GM18502 (cell line): ENCODE results near the gene NDE1.
"Not testable (repeated sequence)": the region's sequence is repeated elsewhere in the genome, so short reads cannot be mapped to it uniquely, and the experiment has no call there.

Experiments used
- ATAC-seq: cut with Tn5 transposase; IDR thresholded peaks from one replicate; pipeline ENCODE4 v1.9.1; 2021; ENCODE audit warnings: mild to moderate bottlenecking; ENCODE audit not compliant: unreplicated experiment, poor library complexity

NDE1 gene

GRCh38 chr16:15727697-15728096 is 77.7 kb downstream of the NDE1 start:
- not testable (repeated sequence) for ATAC-seq

GRCh38 chr16:15729152-15729551 is 79.1 kb downstream of the NDE1 start:
- no peak for ATAC-seq

GRCh38 chr16:15732416-15732815 is 82.4 kb downstream of the NDE1 start:
- ATAC-seq: no peak

- ATAC-seq: no peak
Measured at GRCh38 chr16:15735610-15736009, 85.6 kb downstream of the NDE1 start.

GRCh38 chr16:15736529-15736928 is 86.5 kb downstream of the NDE1 start:
- ATAC-seq: no peak

GRCh38 chr16:15737140-15737644 is 87.1 kb downstream of the NDE1 start:
- ATAC-seq: no peak

GRCh38 chr16:15739464-15739863 is 89.4 kb downstream of the NDE1 start:
- ATAC-seq: no peak

- no peak for ATAC-seq
Measured at GRCh38 chr16:15739950-15740349, 89.9 kb downstream of the NDE1 start.

GRCh38 chr16:15741207-15741871 is 91.3 kb downstream of the NDE1 start:
- no peak for ATAC-seq

GRCh38 chr16:15742716-15743115 is 92.7 kb downstream of the NDE1 start:
- no peak for ATAC-seq

- ATAC-seq: no peak
Measured at GRCh38 chr16:15743657-15744056, 93.6 kb downstream of the NDE1 start.

- no peak for ATAC-seq
Measured at GRCh38 chr16:15746332-15746731, 96.3 kb downstream of the NDE1 start.

GRCh38 chr16:15747937-15748336 is 97.9 kb downstream of the NDE1 start:
- no peak for ATAC-seq

GRCh38 chr16:15748654-15749053 is 98.6 kb downstream of the NDE1 start:
- no peak for ATAC-seq

- ATAC-seq: no peak
Measured at GRCh38 chr16:15749371-15749770, 99.3 kb downstream of the NDE1 start.

- no peak for ATAC-seq
Measured at GRCh38 chr16:15749985-15750384, 99.9 kb downstream of the NDE1 start.

GRCh38 chr16:15751940-15752339 is 101.9 kb downstream of the NDE1 start:
- ATAC-seq: no peak

GRCh38 chr16:15752717-15753488 is 102.9 kb downstream of the NDE1 start:
- ATAC-seq: no peak

GRCh38 chr16:15754821-15755534 is 104.9 kb downstream of the NDE1 start:
- no peak for ATAC-seq

GRCh38 chr16:15757077-15757386 is 107.0 kb downstream of the NDE1 start:
- ATAC-seq: no peak

GRCh38 chr16:15757630-15758251 is 107.7 kb downstream of the NDE1 start:
- ATAC-seq: no peak
